Sciatic nerve (tissue), 2 donors: ENCODE data around the gene REC114. TPM values are rescaled to one million over a fixed set of nuclear protein-coding genes. Genes with fewer than 3 reads are reported as not detected.
"Not testable (repeated sequence)": the region's sequence is repeated elsewhere in the genome, so short reads cannot be mapped to it uniquely, and the experiment has no call there.

Experiments used
- ATAC-seq: fragments of 200-7000 bp; cut with Tn5 transposase; one replicate; pipeline ENCODE4 v1.9.1; 2020; ENCODE audit warnings: mild to moderate bottlenecking, moderate library complexity
- DNase-seq: peaks from one replicate; pipeline ENCODE4 v3.0.0-alpha.2; 2020; ENCODE audit warnings: low spot score
- intact Hi-C: fragments of 100-400 bp; cut with DNase I; formaldehyde crosslinking; loops from one replicate; pipeline ENCODE4 v1.14.2; 2022
- total RNA-seq: library from RNA; stranded (reverse); fragmentation: NEBNext Ultra II Directional; extraction: Animal tissue kit (Norgen Biotek cat#: 25700); gene quantifications from one replicate; pipeline ENCODE4 v1.2.1, GENCODE V29; 2021
- donor health status: DM: no; HTN: no; CAD: no.
- donor health status: DM: no; HTN: no; CAD: no.

REC114 gene
- total RNA-seq, 1 donor from 2014 or later = not detected

DNA sequence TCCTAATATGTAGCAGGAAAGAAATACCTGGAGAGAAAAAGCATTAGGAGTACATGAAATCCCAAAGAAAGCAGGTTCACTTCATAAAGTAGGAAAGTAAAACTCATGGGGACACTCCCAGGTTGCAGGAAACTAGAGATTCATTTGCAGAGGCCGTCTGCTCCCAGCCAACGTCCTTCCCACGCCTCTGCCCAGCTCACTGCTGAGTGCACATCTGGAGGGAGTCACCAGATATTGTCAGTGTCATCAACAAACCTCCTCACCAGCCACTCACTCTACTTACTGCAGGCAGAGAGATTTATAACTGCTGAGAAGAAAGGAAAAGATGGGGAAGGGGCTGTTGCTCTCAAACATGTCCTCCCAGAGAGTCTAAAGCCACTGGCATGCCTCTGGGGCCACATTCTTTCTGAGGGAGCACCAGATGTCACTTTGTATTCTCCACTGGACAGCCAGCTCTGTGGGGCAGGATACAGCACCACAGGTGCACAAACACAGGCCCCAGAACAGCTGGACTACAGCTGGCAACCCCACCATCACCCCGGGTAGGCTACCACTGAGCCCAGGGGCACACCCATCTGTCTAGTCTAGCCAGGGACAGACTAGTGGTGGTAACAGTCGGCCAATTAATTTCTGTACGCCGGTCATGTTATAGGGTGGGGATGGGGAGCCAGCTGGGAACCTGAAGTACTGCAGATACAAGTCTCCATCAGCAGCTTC, 125.8 kb downstream of the REC114 start:
- ATAC-seq = no peak
- intact Hi-C loops = loop anchor here (10.0 kb wide), 1 partner anchor 66 kb away; the partner anchor contains the start of gene NPTN
- no peak for DNase-seq

DNA sequence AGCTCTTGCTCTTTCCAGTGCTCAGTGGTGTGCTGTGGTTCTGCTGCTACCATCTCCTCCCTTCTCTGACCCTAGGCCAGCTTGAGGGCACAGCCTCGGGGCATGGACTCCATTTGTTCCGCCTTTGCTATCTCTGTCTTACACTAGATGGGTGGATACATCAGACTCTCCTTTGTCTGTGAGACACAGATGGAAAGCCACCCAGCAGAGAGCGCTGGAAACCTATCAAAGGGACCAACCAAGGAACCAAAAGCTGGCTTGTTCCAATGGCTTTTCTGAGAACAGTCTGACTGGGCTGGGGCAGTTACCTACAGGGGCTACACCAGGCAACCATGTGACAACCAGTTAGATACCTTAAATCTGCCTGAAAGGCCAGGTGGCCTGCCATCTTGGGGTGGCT, 126.4 kb downstream of the REC114 start:
- intact Hi-C loops = loop anchor here (10.0 kb wide), 1 partner anchor 65 kb away; the partner anchor contains the start of gene NPTN
- DNase-seq (no peak), ATAC-seq (no peak)

DNA sequence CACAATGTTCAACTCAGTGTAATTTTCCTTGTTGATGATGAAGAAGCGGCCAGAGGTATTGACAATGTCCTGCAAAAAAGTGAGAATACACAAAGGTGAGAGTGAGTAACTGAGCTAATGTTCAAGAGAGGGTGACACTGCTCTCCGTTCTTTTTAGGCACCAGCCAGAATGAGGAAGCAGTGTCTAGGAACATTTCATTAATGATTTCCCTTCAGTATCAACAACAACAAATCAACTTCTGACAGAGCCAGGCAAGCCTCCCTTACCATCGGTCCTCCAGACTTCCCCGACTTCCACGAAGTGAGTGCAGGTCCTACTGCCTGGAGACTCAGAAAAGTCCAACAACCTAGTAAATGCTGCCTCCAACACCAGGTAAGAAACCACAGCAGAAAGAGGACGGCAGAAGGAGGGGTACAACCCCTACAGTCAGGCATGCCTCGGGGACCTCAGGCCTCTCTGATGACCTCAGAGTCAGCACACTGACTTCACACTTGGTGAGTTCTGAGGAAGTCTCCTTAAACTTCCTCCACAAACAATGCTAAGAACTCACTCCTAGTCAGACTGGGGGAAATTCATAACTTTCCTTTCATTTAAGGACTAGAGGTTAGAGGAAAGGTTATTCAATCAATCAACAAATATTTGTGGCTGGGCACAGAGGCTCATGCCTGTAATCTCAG, 127.5 kb downstream of the REC114 start:
- DNase-seq = no peak
- intact Hi-C loops = no loop called here

DNA sequence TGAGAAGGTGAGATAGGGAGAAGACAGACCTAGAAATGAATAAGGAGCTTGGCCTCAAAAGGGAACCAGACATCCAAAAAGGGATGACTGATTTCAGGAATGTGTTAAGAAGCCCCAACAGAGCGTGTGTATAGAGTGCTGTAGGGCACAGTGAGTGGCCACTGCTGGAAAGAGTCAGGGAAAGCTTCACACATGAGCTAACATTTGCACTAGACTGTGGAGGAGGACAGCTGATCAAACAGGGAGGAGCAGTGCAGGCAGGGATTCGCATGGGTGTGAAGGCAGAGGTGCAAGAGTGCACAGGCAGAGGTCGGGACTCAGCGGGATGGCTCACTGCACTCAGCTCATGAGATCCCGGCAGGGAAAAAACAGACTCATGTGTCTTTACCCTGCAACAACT, 128.4 kb downstream of the REC114 start:
- intact Hi-C loops = no loop called here
- ATAC-seq (peak; percentile 75), DNase-seq (no peak)

More for the DNA sequence above, 127.5 kb downstream of the REC114 start:
- ATAC-seq = peak; percentile 35

- intact Hi-C loops = no loop called here
- DNase-seq = no peak
- no peak for ATAC-seq
Measured at GRCh38 chr15:73572296-73572695, 129.3 kb downstream of the REC114 start.

GRCh38 chr15:73573037-73573436, 130.1 kb downstream of the REC114 start:
- DNase-seq (no peak), ATAC-seq (no peak)
- intact Hi-C loops = no loop called here

GRCh38 chr15:73573572-73573971, 130.6 kb downstream of the REC114 start:
- ATAC-seq (no peak), DNase-seq (no peak)
- intact Hi-C loops = no loop called here

- DNase-seq (no peak), ATAC-seq (no peak)
- intact Hi-C loops = no loop called here
Measured at GRCh38 chr15:73575636-73576247, 132.8 kb downstream of the REC114 start.

- DNase-seq, ATAC-seq, intact Hi-C loops: not testable (repeated sequence)
Measured at GRCh38 chr15:73577593-73577992, 134.6 kb downstream of the REC114 start.

DNA sequence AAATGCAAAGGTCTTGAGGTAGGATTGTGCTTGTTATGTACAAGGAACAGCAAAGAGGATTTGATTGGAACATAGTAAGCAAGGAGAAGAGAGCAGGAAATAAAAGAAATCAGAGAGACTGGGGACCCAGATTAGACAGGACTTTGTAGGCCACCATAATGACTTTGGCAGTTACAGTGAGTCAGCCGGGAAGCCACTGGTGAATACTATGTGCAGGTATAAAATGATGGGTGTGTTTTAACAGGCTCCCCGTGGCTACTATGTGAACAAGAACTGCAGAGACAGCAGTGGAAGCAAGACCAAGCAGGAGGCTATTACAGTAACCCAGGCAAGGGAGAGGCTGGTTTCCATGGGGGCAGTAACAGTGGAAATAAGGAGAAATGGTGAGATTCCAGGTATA, 135.1 kb downstream of the REC114 start:
- ATAC-seq = no peak
- intact Hi-C loops = no loop called here
- no peak for DNase-seq

- ATAC-seq (no peak), DNase-seq (no peak)
- intact Hi-C loops = no loop called here
Measured at GRCh38 chr15:73582851-73583379, 140.0 kb downstream of the REC114 start.

DNA sequence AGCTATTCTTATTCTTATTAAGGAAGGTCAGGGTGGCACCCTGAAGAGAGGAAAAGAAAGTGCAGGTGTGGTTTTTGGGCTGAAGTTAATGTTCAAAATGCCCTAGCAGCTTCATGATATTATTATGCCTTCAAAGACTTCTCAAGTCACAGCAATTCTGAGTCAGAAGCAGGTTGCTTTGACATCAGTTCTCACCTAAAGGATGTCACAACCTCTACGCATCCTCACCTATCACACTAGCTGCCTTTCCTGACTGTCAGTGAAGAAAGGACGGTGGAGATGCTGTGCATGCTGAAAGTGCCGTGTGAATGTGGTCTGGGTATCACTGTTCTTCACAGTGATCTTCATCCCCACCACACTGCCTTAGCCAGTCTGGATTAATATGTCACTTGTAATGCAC, 140.6 kb downstream of the REC114 start:
- no peak for DNase-seq
- ATAC-seq = no peak

DNA sequence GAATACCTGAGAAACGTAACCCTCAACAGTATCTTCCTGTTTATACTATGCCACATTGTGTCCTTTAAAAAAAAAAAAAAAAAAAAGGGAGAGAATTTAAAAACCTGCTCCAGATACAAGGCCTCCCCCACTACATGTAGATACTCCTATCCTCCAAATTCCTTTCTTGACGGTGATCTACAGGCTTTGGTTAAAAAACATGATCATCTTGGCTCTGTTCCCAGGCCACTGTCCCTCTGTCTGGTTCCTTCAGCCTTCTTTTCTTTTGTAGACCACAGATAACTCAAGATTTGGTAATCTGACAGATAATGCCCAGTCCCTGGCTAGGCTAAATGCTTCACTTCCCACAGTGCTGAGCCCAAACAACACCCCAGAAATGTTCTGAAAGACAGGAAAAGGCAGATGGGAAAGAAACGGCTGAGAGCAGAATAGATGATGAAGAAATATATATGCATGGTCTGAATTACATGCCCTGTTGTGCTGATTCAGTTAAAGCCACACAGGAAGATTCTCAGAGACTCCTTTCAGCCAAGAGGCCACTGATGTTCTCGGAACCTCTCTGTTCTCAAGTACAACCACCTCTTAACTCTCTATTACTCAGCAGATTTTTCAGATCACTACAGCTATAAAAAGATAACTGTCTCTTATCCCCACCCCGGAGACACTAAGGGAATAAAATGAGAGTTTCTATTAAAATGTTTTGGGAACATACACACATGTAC, 141.9 kb downstream of the REC114 start:
- no peak for DNase-seq
- intact Hi-C loops = no loop called here
- ATAC-seq = no peak

More for the DNA sequence above, 140.6 kb downstream of the REC114 start:
- intact Hi-C loops = no loop called here

- ATAC-seq (no peak), DNase-seq (no peak)
- intact Hi-C loops = no loop called here
Measured at GRCh38 chr15:73585871-73586654, 143.1 kb downstream of the REC114 start.

GRCh38 chr15:73589766-73590165, 146.8 kb downstream of the REC114 start:
- no peak for ATAC-seq
- intact Hi-C loops = no loop called here

GRCh38 chr15:73590263-73590662, 147.3 kb downstream of the REC114 start:
- ATAC-seq = no peak
- no peak for DNase-seq
- intact Hi-C loops = no loop called here

More at GRCh38 chr15:73589766-73590165, 146.8 kb downstream of the REC114 start:
- DNase-seq = no peak

DNA sequence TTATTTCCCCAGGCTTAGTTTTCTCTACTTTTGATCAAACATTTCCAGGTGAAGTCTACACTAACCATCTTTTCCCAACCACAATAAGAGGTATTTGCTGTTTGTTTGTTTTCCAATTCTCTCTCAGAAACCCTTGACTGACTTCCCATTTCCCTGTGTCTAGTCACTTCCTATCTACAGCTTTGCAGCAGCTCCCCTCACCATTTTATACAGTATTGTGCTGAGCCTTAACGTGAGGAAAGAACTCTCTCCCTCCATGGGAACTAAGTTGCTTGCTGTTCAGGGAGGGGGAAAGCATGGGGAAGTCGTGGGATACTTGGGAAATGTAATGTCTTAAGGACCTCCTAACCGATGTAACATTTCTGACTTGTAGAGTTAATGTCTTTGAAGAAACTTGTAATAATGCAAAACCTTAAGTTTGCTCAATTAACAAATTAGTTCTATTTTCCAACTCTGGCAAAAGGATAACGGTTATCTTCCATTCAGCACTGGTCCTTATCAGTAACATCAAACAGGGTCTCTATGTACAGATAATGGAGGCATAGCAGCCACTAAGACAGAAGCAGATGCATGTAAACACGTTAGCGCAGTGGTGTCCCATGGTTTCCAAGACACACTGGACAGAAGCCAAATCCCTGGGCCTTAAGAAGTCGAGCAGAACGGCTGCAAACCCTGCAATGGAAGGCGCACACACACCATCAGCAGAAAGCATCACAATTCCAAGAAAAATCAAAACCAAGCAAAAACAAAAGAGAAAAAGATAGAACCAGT, 150.5 kb downstream of the REC114 start:
- ATAC-seq (peak; percentile 63), DNase-seq (no peak)
- intact Hi-C loops = no loop called here

GRCh38 chr15:73594109-73594508, 151.1 kb downstream of the REC114 start:
- intact Hi-C loops = no loop called here
- no peak for DNase-seq
- no peak for ATAC-seq
